Measurements from ENCODE around the gene NDRG3. TPM values are rescaled to one million over a fixed set of nuclear protein-coding genes. Genes with fewer than 3 reads are reported as not detected.
A peak's percentile ranks its signal among the peaks of the same experiment; 100 is the strongest.

Gene NDRG3
- total RNA-seq, 2 donors from 2014 or later, result 22.6 to 25.4 TPM

GRCh38 chr20:36745234-36745926 is 510 bp downstream of the NDRG3 start:
- Mint-ChIP-seq H3K27ac (peak overlapping the region; percentile 41), H3K27me3 (ENCODE audit: low read depth) (no peaks in the 10 kb centered on the region), H3K36me3 (ENCODE audit: insufficient read depth in 2 of 2) (no peaks in the 10 kb centered on the region), H3K9me3 (no peaks in the 10 kb centered on the region), H3K4me3 (peak overlapping the region; percentile 93 to 94), H3K4me1 (ENCODE audit: low read depth) (peaks cover 24% of the 10 kb centered on the region)
- peak in 1 of 2 donors; percentile 64 for ATAC-seq (replicated peaks in 1 of 2)
- DNase-seq, result no peak

- DNase-seq, result no peak
- H3K36me3 Mint-ChIP-seq (ENCODE audit: insufficient read depth in 2 of 2), result no peaks in the 10 kb centered on the region
- no peaks in the 10 kb centered on the region for H3K9me3 Mint-ChIP-seq
- peak overlapping the region; percentile 93 to 94 for H3K4me3 Mint-ChIP-seq
- H3K27me3 Mint-ChIP-seq (ENCODE audit: low read depth), result no peaks in the 10 kb centered on the region
- no peak for ATAC-seq (replicated peaks in 1 of 2)
- peak overlapping the region; percentile 12 for H3K27ac Mint-ChIP-seq
- peaks cover 24% of the 10 kb centered on the region for H3K4me1 Mint-ChIP-seq (ENCODE audit: low read depth)
These were observed 1.1 kb downstream of the NDRG3 start for GRCh38 chr20:36744764-36745191.

GRCh38 chr20:36744243-36744642 is 1.6 kb downstream of the NDRG3 start:
- H3K9me3 Mint-ChIP-seq, result no peaks in the 10 kb centered on the region
- peak overlapping the region; percentile 57 to 62 for H3K4me3 Mint-ChIP-seq
- no peaks in the 10 kb centered on the region for H3K36me3 Mint-ChIP-seq (ENCODE audit: insufficient read depth in 2 of 2)
- peaks cover 24% of the 10 kb centered on the region for H3K4me1 Mint-ChIP-seq (ENCODE audit: low read depth)
- H3K27ac Mint-ChIP-seq, result no peak overlapping the region
- H3K27me3 Mint-ChIP-seq (ENCODE audit: low read depth), result no peaks in the 10 kb centered on the region
- DNase-seq (no peak), ATAC-seq (replicated peaks in 1 of 2) (no peak)

GRCh38 chr20:36742558-36742957 is 3.3 kb downstream of the NDRG3 start:
- Mint-ChIP-seq H3K4me3 (no peak overlapping the region), H3K4me1 (ENCODE audit: low read depth) (peaks cover 24% of the 10 kb centered on the region), H3K9me3 (no peaks in the 10 kb centered on the region), H3K36me3 (ENCODE audit: insufficient read depth in 2 of 2) (no peaks in the 10 kb centered on the region), H3K27me3 (ENCODE audit: low read depth) (no peaks in the 10 kb centered on the region), H3K27ac (no peak overlapping the region)
- ATAC-seq (replicated peaks in 1 of 2) (no peak), DNase-seq (no peak)

- H3K36me3 Mint-ChIP-seq (ENCODE audit: insufficient read depth in 2 of 2), result no peaks in the 10 kb centered on the region
- DNase-seq (no peak), ATAC-seq (replicated peaks in 1 of 2) (no peak)
- H3K4me3 Mint-ChIP-seq, result no peak overlapping the region
- H3K4me1 Mint-ChIP-seq (ENCODE audit: low read depth), result peaks cover 23% of the 10 kb centered on the region
- H3K27me3 Mint-ChIP-seq (ENCODE audit: low read depth), result no peaks in the 10 kb centered on the region
- H3K9me3 Mint-ChIP-seq, result no peaks in the 10 kb centered on the region
- H3K27ac Mint-ChIP-seq, result no peak overlapping the region
These were observed 4.8 kb downstream of the NDRG3 start for GRCh38 chr20:36741072-36741471.

GRCh38 chr20:36737183-36737499 is 8.7 kb downstream of the NDRG3 start:
- Mint-ChIP-seq H3K27ac (no peak overlapping the region), H3K27me3 (ENCODE audit: low read depth) (no peaks in the 10 kb centered on the region), H3K36me3 (ENCODE audit: insufficient read depth in 2 of 2) (no peaks in the 10 kb centered on the region), H3K4me3 (no peak overlapping the region), H3K4me1 (ENCODE audit: low read depth) (peaks cover 31% of the 10 kb centered on the region), H3K9me3 (no peaks in the 10 kb centered on the region)
- DNase-seq, result no peak
- ATAC-seq (replicated peaks in 1 of 2), result no peak

- no peaks in the 10 kb centered on the region for H3K27me3 Mint-ChIP-seq (ENCODE audit: low read depth)
- H3K27ac Mint-ChIP-seq, result no peak overlapping the region
- no peak for ATAC-seq (replicated peaks in 1 of 2)
- DNase-seq, result no peak
- H3K36me3 Mint-ChIP-seq (ENCODE audit: insufficient read depth in 2 of 2), result no peaks in the 10 kb centered on the region
- peaks cover 31% of the 10 kb centered on the region for H3K4me1 Mint-ChIP-seq (ENCODE audit: low read depth)
- no peaks in the 10 kb centered on the region for H3K9me3 Mint-ChIP-seq
- H3K4me3 Mint-ChIP-seq, result no peak overlapping the region
These were observed 9.3 kb downstream of the NDRG3 start for GRCh38 chr20:36736451-36737182.

GRCh38 chr20:36732456-36732855 is 13.4 kb downstream of the NDRG3 start:
- Mint-ChIP-seq H3K4me1 (ENCODE audit: low read depth) (peaks cover 41% of the 10 kb centered on the region), H3K9me3 (no peaks in the 10 kb centered on the region), H3K4me3 (peak overlapping the region in 1 of 2 donors; percentile 37), H3K36me3 (ENCODE audit: insufficient read depth in 2 of 2) (no peaks in the 10 kb centered on the region), H3K27me3 (ENCODE audit: low read depth) (no peaks in the 10 kb centered on the region), H3K27ac (no peak overlapping the region)
- no peak for ATAC-seq (replicated peaks in 1 of 2)
- DNase-seq, result no peak

- Mint-ChIP-seq H3K27ac (no peak overlapping the region), H3K4me1 (ENCODE audit: low read depth) (peaks cover 25% of the 10 kb centered on the region), H3K9me3 (no peaks in the 10 kb centered on the region), H3K36me3 (ENCODE audit: insufficient read depth in 2 of 2) (no peaks in the 10 kb centered on the region), H3K4me3 (no peak overlapping the region), H3K27me3 (ENCODE audit: low read depth) (no peaks in the 10 kb centered on the region)
- ATAC-seq (replicated peaks in 1 of 2), result peak; percentile 88 to 92
- DNase-seq, result peak; percentile 22 to 29
These were observed 16.9 kb downstream of the NDRG3 start for GRCh38 chr20:36728986-36729385.

GRCh38 chr20:36726168-36726567 is 19.7 kb downstream of the NDRG3 start:
- no peak for ATAC-seq (replicated peaks in 1 of 2)
- no peak for DNase-seq
- no peaks in the 10 kb centered on the region for H3K36me3 Mint-ChIP-seq (ENCODE audit: insufficient read depth in 2 of 2)
- no peak overlapping the region for H3K4me3 Mint-ChIP-seq
- no peaks in the 10 kb centered on the region for H3K9me3 Mint-ChIP-seq
- H3K27ac Mint-ChIP-seq, result no peak overlapping the region
- peaks cover 10% of the 10 kb centered on the region for H3K4me1 Mint-ChIP-seq (ENCODE audit: low read depth)
- H3K27me3 Mint-ChIP-seq (ENCODE audit: low read depth), result no peaks in the 10 kb centered on the region

GRCh38 chr20:36720510-36720909 is 25.4 kb downstream of the NDRG3 start:
- Mint-ChIP-seq H3K4me3 (no peak overlapping the region), H3K9me3 (no peaks in the 10 kb centered on the region), H3K4me1 (ENCODE audit: low read depth) (peaks cover 11% of the 10 kb centered on the region), H3K36me3 (ENCODE audit: insufficient read depth in 2 of 2) (peaks cover 0 to 3% of the 10 kb centered on the region in 2 donors), H3K27ac (no peak overlapping the region), H3K27me3 (ENCODE audit: low read depth) (no peaks in the 10 kb centered on the region)
- ATAC-seq (replicated peaks in 1 of 2) (peak; percentile 91 to 95), DNase-seq (peak; percentile 19 to 29)

GRCh38 chr20:36717657-36718056 is 28.2 kb downstream of the NDRG3 start:
- Mint-ChIP-seq H3K4me3 (no peak overlapping the region), H3K27ac (no peak overlapping the region)

GRCh38 chr20:36717021-36717420 is 28.9 kb downstream of the NDRG3 start:
- Mint-ChIP-seq H3K27me3 (ENCODE audit: low read depth) (no peaks in the 10 kb centered on the region), H3K9me3 (no peaks in the 10 kb centered on the region), H3K36me3 (ENCODE audit: insufficient read depth in 2 of 2) (peaks cover 0 to 3% of the 10 kb centered on the region in 2 donors), H3K4me3 (no peak overlapping the region), H3K27ac (no peak overlapping the region), H3K4me1 (ENCODE audit: low read depth) (peaks cover 11% of the 10 kb centered on the region)
- DNase-seq, result no peak
- ATAC-seq (replicated peaks in 1 of 2), result no peak

More at GRCh38 chr20:36717657-36718056, 28.2 kb downstream of the NDRG3 start:
- Mint-ChIP-seq H3K36me3 (ENCODE audit: insufficient read depth in 2 of 2) (peaks cover 0 to 3% of the 10 kb centered on the region in 2 donors), H3K9me3 (no peaks in the 10 kb centered on the region), H3K4me1 (ENCODE audit: low read depth) (peaks cover 11% of the 10 kb centered on the region), H3K27me3 (ENCODE audit: low read depth) (no peaks in the 10 kb centered on the region)
- ATAC-seq (replicated peaks in 1 of 2) (no peak), DNase-seq (peak in 1 of 2 donors; percentile 2)
